Omental fat pad (tissue), 4 donors: ENCODE measurements around the gene THBS2. TPM values are rescaled to one million over a fixed set of nuclear protein-coding genes. Genes with fewer than 3 reads are reported as not detected.

Source experiments
- ATAC-seq: fragments of 150-250 bp; one replicate; pipeline ENCODE4 v1.9.1; 2016; ENCODE audit warnings: mild to moderate bottlenecking, moderate library complexity; ENCODE audit not compliant: low FRiP score
- DNase-seq: peaks from one replicate; pipeline ENCODE4 v3.0.0-alpha.2; 2019; ENCODE audit warnings: low spot score
- total RNA-seq, 4 donors: library from RNA; depleted of rRNA; stranded (reverse); fragments of >200 nt; gene quantifications; one replicate each; pipeline ENCODE4 v1.1.0, GENCODE V29; 2016
- TF ChIP-seq, protein P1 (sequence below), 3 donors: fragments of 450-650 bp; IDR thresholded peaks; one replicate each; pipeline ENCODE4 v1.5.1; 2016 to 2017; ENCODE audit warnings: antibody characterized with exemption in 3 of 3, mild to moderate bottlenecking in 3 of 3, moderate library complexity in 2 of 3

THBS2 gene
- total RNA-seq, 4 donors from 2014 or later = 53.5 to 115 (median 93.8) TPM

GRCh38 chr6:169173532-169174268 lies 79.9 kb downstream of the THBS2 start:
- ATAC-seq (no peak), DNase-seq (no peak)
- TF ChIP-seq, protein P1, sequence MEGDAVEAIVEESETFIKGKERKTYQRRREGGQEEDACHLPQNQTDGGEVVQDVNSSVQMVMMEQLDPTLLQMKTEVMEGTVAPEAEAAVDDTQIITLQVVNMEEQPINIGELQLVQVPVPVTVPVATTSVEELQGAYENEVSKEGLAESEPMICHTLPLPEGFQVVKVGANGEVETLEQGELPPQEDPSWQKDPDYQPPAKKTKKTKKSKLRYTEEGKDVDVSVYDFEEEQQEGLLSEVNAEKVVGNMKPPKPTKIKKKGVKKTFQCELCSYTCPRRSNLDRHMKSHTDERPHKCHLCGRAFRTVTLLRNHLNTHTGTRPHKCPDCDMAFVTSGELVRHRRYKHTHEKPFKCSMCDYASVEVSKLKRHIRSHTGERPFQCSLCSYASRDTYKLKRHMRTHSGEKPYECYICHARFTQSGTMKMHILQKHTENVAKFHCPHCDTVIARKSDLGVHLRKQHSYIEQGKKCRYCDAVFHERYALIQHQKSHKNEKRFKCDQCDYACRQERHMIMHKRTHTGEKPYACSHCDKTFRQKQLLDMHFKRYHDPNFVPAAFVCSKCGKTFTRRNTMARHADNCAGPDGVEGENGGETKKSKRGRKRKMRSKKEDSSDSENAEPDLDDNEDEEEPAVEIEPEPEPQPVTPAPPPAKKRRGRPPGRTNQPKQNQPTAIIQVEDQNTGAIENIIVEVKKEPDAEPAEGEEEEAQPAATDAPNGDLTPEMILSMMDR (IDR thresholded peaks at IDR 0.05) = no peak

GRCh38 chr6:169172946-169173345 lies 80.7 kb downstream of the THBS2 start:
- TF ChIP-seq, protein P1 (IDR thresholded peaks at IDR 0.05) = no peak
- DNase-seq (no peak), ATAC-seq (no peak)

GRCh38 chr6:169172456-169172855 lies 81.2 kb downstream of the THBS2 start:
- ATAC-seq = peak; percentile 86
- no peak for DNase-seq
- TF ChIP-seq, protein P1 (IDR thresholded peaks at IDR 0.05) = no peak

GRCh38 chr6:169171951-169172350 lies 81.7 kb downstream of the THBS2 start:
- TF ChIP-seq, protein P1 (IDR thresholded peaks at IDR 0.05) = no peak
- DNase-seq (no peak), ATAC-seq (no peak)

DNA sequence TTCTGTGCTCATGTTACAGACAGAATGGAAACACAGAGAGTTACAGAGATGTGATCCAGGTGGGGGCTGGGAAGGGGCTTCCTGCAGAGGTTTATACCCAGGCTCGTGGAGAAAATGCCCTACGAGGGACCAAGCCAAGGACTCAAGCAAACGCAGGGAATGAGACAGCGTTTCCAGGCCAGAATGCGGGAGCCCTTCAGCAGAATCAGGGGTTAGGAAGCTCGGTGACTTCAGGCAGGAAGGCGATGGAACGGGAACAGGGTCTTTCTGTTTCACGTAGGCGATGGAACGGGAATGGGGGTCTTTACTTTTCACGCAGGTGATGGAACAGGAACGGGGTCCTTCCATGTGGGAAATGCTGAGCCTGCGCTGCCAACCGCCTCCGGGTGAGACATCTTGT lies 82.6 kb downstream of the THBS2 start:
- DNase-seq (no peak), ATAC-seq (no peak)

GRCh38 chr6:169170583-169170955 lies 83.1 kb downstream of the THBS2 start:
- TF ChIP-seq, protein P1 (IDR thresholded peaks at IDR 0.05) = no peak
- ATAC-seq (no peak), DNase-seq (no peak)

More for the DNA sequence above, 82.6 kb downstream of the THBS2 start:
- TF ChIP-seq, protein P1 (IDR thresholded peaks at IDR 0.05) = no peak

GRCh38 chr6:169169941-169170582 lies 83.6 kb downstream of the THBS2 start:
- DNase-seq (no peak), ATAC-seq (no peak)
- TF ChIP-seq, protein P1 (IDR thresholded peaks at IDR 0.05) = no peak
